Measurements from ENCODE around the gene TBC1D14. TPM values are rescaled to one million over a fixed set of nuclear protein-coding genes. Genes with fewer than 3 reads are reported as not detected.

TBC1D14 gene
- total and polyA plus RNA-seq, 10 of the 15 experiments (the other 5 are each of a cell fraction or from before 2014, with no cell fraction given) = 0.87 to 39.3 (median 30.1) TPM

GRCh38 chr4:7018281-7018680, 108.7 kb downstream of the TBC1D14 start:
- H2AFZ ChIP-seq (ENCODE audit: control insufficient read depth, low read depth, low read length) = no peak overlapping the region
- H3K4me3 ChIP-seq = no peak overlapping the region
- H3K9me3 ChIP-seq (replicated peaks; ENCODE audit: control insufficient read depth, insufficient read depth, low read length) = no peaks in the 10 kb centered on the region; the same call in 2 of the 3 replicates
- no TSS peak for BruUV-seq (replicated peaks)
- H3K9ac ChIP-seq (ENCODE audit: control insufficient read depth, insufficient read depth, low read length) = no peak overlapping the region
- no peaks in the 10 kb centered on the region for H4K20me1 ChIP-seq (ENCODE audit: control insufficient read depth, insufficient read depth)
- ATAC-seq (no peak), DNase-seq (ENCODE audit: low read depth, low spot score) (no peak), FAIRE-seq (no peak)
- H3K27me3 ChIP-seq (replicated peaks in 1 of 2; ENCODE audit: control insufficient read depth in 2 of 2, insufficient read depth in 2 of 2, low read length in 1 of 2) = no peaks in the 10 kb centered on the region
- peaks cover 13% of the 10 kb centered on the region for H3K4me1 ChIP-seq (ENCODE audit: control insufficient read depth, insufficient read depth, low read length)
- ChIA-PET POLR2A (no interaction called here), CTCF (interaction anchor here (1.0 kb wide), 1 partner anchor 25 kb away, joined by 4 read pairs; the partner anchor contains the start of gene TADA2B), SMC1A (ENCODE audit: uncharacterized antibody, unreplicated experiment) (no interaction called here), RAD21 (ENCODE audit: unreplicated experiment) (no interaction called here)
- intact Hi-C loops (cut with micrococcal nuclease; ENCODE audit: unreplicated experiment) = no loop called here
- TF ChIP-seq RAD21 (IDR thresholded peaks at IDR 0.05; ENCODE audit: insufficient read depth, low read depth, low read length) (no peak), EED (IDR thresholded peaks at IDR 0.05; ENCODE audit: low read depth) (no peak)
- in situ Hi-C loops (cut with MboI) = no loop called here
- H3K79me2 ChIP-seq (ENCODE audit: control insufficient read depth, insufficient read depth, low read length) = no peaks in the 10 kb centered on the region; the same call in 1 of the 2 replicates
- H3K27ac ChIP-seq (ENCODE audit: control insufficient read depth, insufficient read depth) = no peak overlapping the region
- H3K4me2 ChIP-seq (ENCODE audit: control insufficient read depth, insufficient read depth) = no peak overlapping the region
- WGBS (ENCODE audit: insufficient coverage, insufficient replicate concordance, low lambda C conversion rate, missing lambda C conversion rate) = 98% methylated on average over 9 of the region's 9 CpGs
- H3K36me3 ChIP-seq (ENCODE audit: control insufficient read depth in 2 of 2, insufficient read depth in 2 of 2, low read length in 1 of 2) = peaks cover 25% of the 10 kb centered on the region in 2 experiments

GRCh38 chr4:7019367-7019766, 109.7 kb downstream of the TBC1D14 start:
- Histone ChIP-seq H2AFZ (ENCODE audit: control insufficient read depth, low read depth, low read length) (no peak overlapping the region), H3K27ac (ENCODE audit: control insufficient read depth, insufficient read depth) (no peak overlapping the region), H3K4me2 (ENCODE audit: control insufficient read depth, insufficient read depth) (no peak overlapping the region), H4K20me1 (ENCODE audit: control insufficient read depth, insufficient read depth) (no peaks in the 10 kb centered on the region), H3K4me1 (ENCODE audit: control insufficient read depth, insufficient read depth, low read length) (peaks cover 2% of the 10 kb centered on the region), H3K4me3 (no peak overlapping the region), H3K79me2 (ENCODE audit: control insufficient read depth, insufficient read depth, low read length) (no peaks in the 10 kb centered on the region; the same call in 1 of the 2 replicates), H3K9me3 (replicated peaks; ENCODE audit: control insufficient read depth, insufficient read depth, low read length) (no peaks in the 10 kb centered on the region; the same call in 2 of the 3 replicates), H3K27me3 (replicated peaks in 1 of 2; ENCODE audit: control insufficient read depth in 2 of 2, insufficient read depth in 2 of 2, low read length in 1 of 2) (no peaks in the 10 kb centered on the region), H3K9ac (ENCODE audit: control insufficient read depth, insufficient read depth, low read length) (no peak overlapping the region), H3K36me3 (ENCODE audit: control insufficient read depth in 2 of 2, insufficient read depth in 2 of 2, low read length in 1 of 2) (peaks cover 24 to 27% of the 10 kb centered on the region in 2 experiments)
- ChIA-PET CTCF (no interaction called here), SMC1A (ENCODE audit: uncharacterized antibody, unreplicated experiment) (no interaction called here), RAD21 (ENCODE audit: unreplicated experiment) (no interaction called here), POLR2A (no interaction called here)
- BruUV-seq (replicated peaks) = no TSS peak
- WGBS (ENCODE audit: insufficient coverage, insufficient replicate concordance, low lambda C conversion rate, missing lambda C conversion rate) = 100% methylated on average over 10 of the region's 10 CpGs
- no peak for DNase-seq (ENCODE audit: low read depth, low spot score)
- in situ Hi-C loops (cut with MboI) (no loop called here), intact Hi-C loops (cut with micrococcal nuclease; ENCODE audit: unreplicated experiment) (no loop called here)
- no peak for FAIRE-seq
- no peak for TF ChIP-seq BHLHE40 (IDR thresholded peaks at IDR 0.05; ENCODE audit: borderline replicate concordance in 1 of 2, low read depth in 2 of 2, low read length in 1 of 2)
- TF ChIP-seq SRF (IDR thresholded peaks at IDR 0.05; ENCODE audit: low read depth in 2 of 2, low read length in 2 of 2) = no peak
- TF ChIP-seq CHD1 (IDR thresholded peaks at IDR 0.05; ENCODE audit: low read depth, low read length) = no peak
- no peak for ATAC-seq
